Measurements from ENCODE around the gene C17orf67.

- TF ChIP-seq CREB1 (IDR thresholded peaks at IDR 0.05; ENCODE audit: low read depth) = no peak
- TF ChIP-seq RAD21 (IDR thresholded peaks at IDR 0.05; ENCODE audit: low read depth) = no peak
- no peak for TF ChIP-seq YY1 (IDR thresholded peaks at IDR 0.05; ENCODE audit: low read depth)
Observed at GRCh38 chr17:56861899-56862298, 28.2 kb upstream of the C17orf67 start.
